PC-3 (cell line): ENCODE measurements around the gene HIVEP3.

ENCODE experiments used
- CTCF ChIP-seq: fragments of 300-600 bp; sonication (generic); conservative IDR thresholded peaks from 2 replicates; pipeline ENCODE4 v1.5.1; 2017; ENCODE audit warnings: antibody characterized with exemption, low read depth, mild to moderate bottlenecking, low read length
- EZH2 ChIP-seq: fragments of 300-600 bp; sonication (generic); IDR thresholded peaks from one replicate; pipeline ENCODE4 v1.6.1; 2017; ENCODE audit warnings: antibody characterized with exemption, mild to moderate bottlenecking, low read length; ENCODE audit not compliant: unreplicated experiment
- EZH2phosphoT487 ChIP-seq: fragments of 300-600 bp; sonication (generic); IDR thresholded peaks from 2 replicates; pipeline ENCODE4 v1.6.1; 2018; ENCODE audit warnings: mild to moderate bottlenecking, antibody characterized with exemption, low read length, borderline replicate concordance

GRCh38 chr1:41715441-41716095 lies 203.2 kb downstream of the HIVEP3 start:
- TF ChIP-seq CTCF (no peak), EZH2 (no peak), EZH2phosphoT487 (no peak)
